H9 (cell line): ENCODE data around the gene WWC1. TPM values are rescaled to one million over a fixed set of nuclear protein-coding genes. Genes with fewer than 3 reads are reported as not detected.

ENCODE experiments used
- DNase-seq: peaks from one replicate; pipeline ENCODE4 v3.0.0-alpha.2; 2017
- H2AFZ ChIP-seq: one replicate; pipeline ENCODE4 v1.6.1; 2013; ENCODE audit warnings: mild to moderate bottlenecking, low read length, control low read depth, moderate library complexity
- H2AK5ac ChIP-seq: 2 replicates; pipeline ENCODE4 v1.6.1; 2013; ENCODE audit warnings: low read length, control low read depth, mixed read lengths; ENCODE audit not compliant: insufficient read length
- H2BK120ac ChIP-seq: one replicate; pipeline ENCODE4 v1.6.1; 2013; ENCODE audit warnings: low read depth, mild to moderate bottlenecking, low read length, control low read depth, inconsistent platforms; ENCODE audit not compliant: poor library complexity, severe bottlenecking
- H2BK12ac ChIP-seq: 2 replicates; pipeline ENCODE4 v1.6.1; 2013; ENCODE audit warnings: low read length, control low read depth, mixed read lengths, low read depth; ENCODE audit not compliant: insufficient read length
- H2BK15ac ChIP-seq: 2 replicates; pipeline ENCODE4 v1.6.1; 2013; ENCODE audit warnings: low read depth, low read length, control low read depth
- H2BK20ac ChIP-seq: one replicate; pipeline ENCODE4 v1.6.1; 2013; ENCODE audit warnings: low read depth, mild to moderate bottlenecking, low read length, control low read depth, inconsistent platforms; ENCODE audit not compliant: poor library complexity, severe bottlenecking
- H2BK5ac ChIP-seq: 2 replicates; pipeline ENCODE4 v1.6.1; 2013; ENCODE audit warnings: low read length, control low read depth, mixed read lengths; ENCODE audit not compliant: insufficient read length
- H3K14ac ChIP-seq: 2 replicates; pipeline ENCODE4 v1.6.1; 2013; ENCODE audit warnings: low read length, control low read depth; ENCODE audit not compliant: insufficient read depth
- H3K18ac ChIP-seq: 2 replicates; pipeline ENCODE4 v1.6.1; 2013; ENCODE audit warnings: low read depth, mild to moderate bottlenecking, mixed read lengths, low read length, control low read depth; ENCODE audit not compliant: insufficient read length
- H3K23ac ChIP-seq: 2 replicates; pipeline ENCODE4 v1.6.1; 2013; ENCODE audit warnings: low read length, control low read depth, mixed read lengths, low read depth; ENCODE audit not compliant: insufficient read length
- H3K23me2 ChIP-seq: 2 replicates; pipeline ENCODE4 v1.6.1; 2013; ENCODE audit warnings: low read depth, mild to moderate bottlenecking, mixed read lengths, low read length, control low read depth; ENCODE audit not compliant: insufficient read length, poor library complexity, severe bottlenecking
- H3K27ac ChIP-seq: 2 replicates; pipeline ENCODE4 v1.5.1; 2013; ENCODE audit warnings: low read length, control low read depth, mixed read lengths, low read depth; ENCODE audit not compliant: insufficient read length
- H3K27me3 ChIP-seq: 2 replicates; pipeline ENCODE4 v1.6.1; 2013; ENCODE audit warnings: low read length, control low read depth, inconsistent platforms; ENCODE audit not compliant: insufficient read depth
- H3K4ac ChIP-seq: 2 replicates; pipeline ENCODE4 v1.6.1; 2013; ENCODE audit warnings: low read depth, mild to moderate bottlenecking, control low read depth, inconsistent platforms, low read length, moderate library complexity
- H3K4me1 ChIP-seq: 2 replicates; pipeline ENCODE4 v1.6.1; 2013; ENCODE audit warnings: low read length, control low read depth, inconsistent platforms; ENCODE audit not compliant: insufficient read depth
- H3K4me2 ChIP-seq: 2 replicates; pipeline ENCODE4 v1.6.1; 2013; ENCODE audit warnings: low read length, control low read depth, mixed read lengths; ENCODE audit not compliant: insufficient read length, insufficient read depth
- H3K56ac ChIP-seq: 2 replicates; pipeline ENCODE4 v1.6.1; 2013; ENCODE audit warnings: low read depth, mild to moderate bottlenecking, mixed read lengths, low read length, control low read depth; ENCODE audit not compliant: insufficient read length
- H3K79me1 ChIP-seq: 2 replicates; pipeline ENCODE4 v1.6.1; 2013; ENCODE audit warnings: low read depth, mild to moderate bottlenecking, moderate library complexity, low read length, control low read depth, inconsistent platforms; ENCODE audit not compliant: insufficient read depth, poor library complexity, severe bottlenecking
- H3K79me2 ChIP-seq: 2 replicates; pipeline ENCODE4 v1.6.1; 2013; ENCODE audit warnings: low read length, control low read depth, inconsistent platforms; ENCODE audit not compliant: insufficient read depth
- H3K9ac ChIP-seq: 2 replicates; pipeline ENCODE4 v1.6.1; 2013; ENCODE audit warnings: low read length, control low read depth, mixed read lengths; ENCODE audit not compliant: insufficient read length; ENCODE audit errors: extremely low read depth
- H3K9me3 ChIP-seq: one replicate; pipeline ENCODE4 v1.6.1; 2013; ENCODE audit warnings: low read depth, low read length, inconsistent platforms; ENCODE audit not compliant: control insufficient read depth
- H3T11ph ChIP-seq: one replicate; pipeline ENCODE4 v1.6.1; 2013; ENCODE audit warnings: mild to moderate bottlenecking, low read length, control low read depth, inconsistent platforms
- H4K20me1 ChIP-seq: one replicate; pipeline ENCODE4 v1.6.1; 2013; ENCODE audit not compliant: control insufficient read depth, insufficient read length, insufficient read depth
- H4K5ac ChIP-seq: 2 replicates; pipeline ENCODE4 v1.6.1; 2013; ENCODE audit warnings: low read depth, mild to moderate bottlenecking, mixed read lengths, low read length, control low read depth; ENCODE audit not compliant: insufficient read length
- H4K8ac ChIP-seq: replicated peaks from 2 replicates; pipeline ENCODE4 v1.6.1; 2013; ENCODE audit warnings: low read length, control low read depth, mixed read lengths, low read depth; ENCODE audit not compliant: insufficient read length
- H4K91ac ChIP-seq: 2 replicates; pipeline ENCODE4 v1.6.1; 2013; ENCODE audit warnings: low read depth, mild to moderate bottlenecking, moderate library complexity, mixed read lengths, low read length, control low read depth; ENCODE audit not compliant: insufficient read length
- H3K27ac Mint-ChIP-seq, 3 experiments: 2 replicates in 2 of 3; 3 replicates in 1 of 3; pipeline ENCODE4 v1.8.0; 2020 to 2021; ENCODE audit warnings: mixed read lengths in 3 of 3, mild to moderate bottlenecking in 1 of 3, moderate library complexity in 1 of 3
- H3K27me3 Mint-ChIP-seq: 2 replicates; pipeline ENCODE4 v1.8.0; 2021; ENCODE audit warnings: low read depth, mild to moderate bottlenecking, moderate library complexity, mixed read lengths
- H3K36me3 Mint-ChIP-seq, 3 experiments: 2 replicates in 2 of 3; 3 replicates in 1 of 3; pipeline ENCODE4 v1.8.0; 2020 to 2021; ENCODE audit warnings: low read depth in 3 of 3, mixed read lengths in 3 of 3; ENCODE audit not compliant: insufficient read depth in 1 of 3
- H3K4me1 Mint-ChIP-seq, 2 experiments: 2 replicates each; pipeline ENCODE4 v1.8.0; 2020; ENCODE audit warnings: mixed read lengths in 2 of 2
- H3K4me3 Mint-ChIP-seq, 2 experiments: 2 replicates in 1 of 2; 3 replicates in 1 of 2; pipeline ENCODE4 v1.8.0; 2020 to 2021; ENCODE audit warnings: mild to moderate bottlenecking in 2 of 2, mixed read lengths in 2 of 2, moderate library complexity in 1 of 2
- H3K9me3 Mint-ChIP-seq, 2 experiments: 2 replicates in 1 of 2; 3 replicates in 1 of 2; pipeline ENCODE4 v1.8.0; 2020; ENCODE audit warnings: mild to moderate bottlenecking in 2 of 2, mixed read lengths in 2 of 2, moderate library complexity in 1 of 2
- WGBS: extraction: QIAGEN DNeasy Blood & Tissue Kit; methylation state at CpG from one replicate; pipeline ENCODE4 v1.1.7; 2013; ENCODE audit warnings: missing lambda C conversion rate, low lambda C conversion rate, mixed read lengths; ENCODE audit not compliant: insufficient read length; ENCODE audit errors: extremely low coverage; 5-methylcytosine and 5-hydroxymethylcytosine counted together
- total RNA-seq: library from RNA; stranded (reverse); gene quantifications from 2 replicates; pipeline ENCODE4 v1.2.1, GENCODE V29; 2021
- TF ChIP-seq, protein P1 (sequence below): fragments of 200-600 bp; sonication (generic); conservative IDR thresholded peaks from 3 replicates; pipeline ENCODE4 v1.8.0; 2021; ENCODE audit warnings: antibody characterized with exemption, mild to moderate bottlenecking

WWC1 gene
- total RNA-seq, 1 experiment from 2014 or later, result 28.2 TPM

DNA sequence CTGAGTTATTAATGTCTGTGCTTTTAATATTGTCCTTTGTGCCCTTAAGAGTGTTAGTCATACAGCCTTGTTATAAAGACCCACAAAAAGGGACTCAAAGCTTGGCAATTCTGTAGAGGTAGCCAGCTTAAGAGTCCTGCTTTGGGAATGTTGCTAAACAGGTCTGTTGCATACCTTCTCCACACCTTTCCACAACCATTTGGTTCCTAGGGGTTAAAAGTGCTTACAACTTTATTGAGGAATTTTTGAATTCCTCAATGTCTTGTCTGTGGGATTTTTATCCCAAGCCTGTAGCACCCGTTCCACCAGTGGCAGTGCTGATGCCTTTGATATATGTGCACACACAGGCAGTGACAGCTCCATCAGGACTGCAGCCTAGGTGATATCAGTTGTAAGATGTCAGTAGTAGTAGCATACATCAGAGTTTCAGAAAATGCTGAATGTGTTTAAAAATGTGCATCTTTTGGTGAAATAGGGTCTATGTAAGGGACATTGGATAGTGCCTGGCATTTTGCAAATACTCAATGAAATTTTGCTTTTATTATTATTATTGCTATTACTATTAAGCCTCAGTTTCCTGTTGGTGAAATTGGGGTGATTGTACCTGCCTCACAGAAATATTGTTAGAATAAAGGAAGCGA is 68.5 kb downstream of the WWC1 start:
- H3K9ac ChIP-seq, result no peak overlapping the region
- H4K91ac ChIP-seq, result no peak overlapping the region
- TF ChIP-seq, protein P1, sequence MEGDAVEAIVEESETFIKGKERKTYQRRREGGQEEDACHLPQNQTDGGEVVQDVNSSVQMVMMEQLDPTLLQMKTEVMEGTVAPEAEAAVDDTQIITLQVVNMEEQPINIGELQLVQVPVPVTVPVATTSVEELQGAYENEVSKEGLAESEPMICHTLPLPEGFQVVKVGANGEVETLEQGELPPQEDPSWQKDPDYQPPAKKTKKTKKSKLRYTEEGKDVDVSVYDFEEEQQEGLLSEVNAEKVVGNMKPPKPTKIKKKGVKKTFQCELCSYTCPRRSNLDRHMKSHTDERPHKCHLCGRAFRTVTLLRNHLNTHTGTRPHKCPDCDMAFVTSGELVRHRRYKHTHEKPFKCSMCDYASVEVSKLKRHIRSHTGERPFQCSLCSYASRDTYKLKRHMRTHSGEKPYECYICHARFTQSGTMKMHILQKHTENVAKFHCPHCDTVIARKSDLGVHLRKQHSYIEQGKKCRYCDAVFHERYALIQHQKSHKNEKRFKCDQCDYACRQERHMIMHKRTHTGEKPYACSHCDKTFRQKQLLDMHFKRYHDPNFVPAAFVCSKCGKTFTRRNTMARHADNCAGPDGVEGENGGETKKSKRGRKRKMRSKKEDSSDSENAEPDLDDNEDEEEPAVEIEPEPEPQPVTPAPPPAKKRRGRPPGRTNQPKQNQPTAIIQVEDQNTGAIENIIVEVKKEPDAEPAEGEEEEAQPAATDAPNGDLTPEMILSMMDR, result no peak
- no peak overlapping the region for H3K14ac ChIP-seq
- H4K8ac ChIP-seq, result no peak overlapping the region
- H3K4ac ChIP-seq, result no peak overlapping the region
- no peak overlapping the region for H2BK12ac ChIP-seq
- H3K4me1 ChIP-seq, result no peaks in the 10 kb centered on the region; the same call in 1 of the 2 replicates
- no peak overlapping the region for H3K4me2 ChIP-seq
- no peaks in the 10 kb centered on the region for H3K79me1 ChIP-seq
- H4K5ac ChIP-seq, result no peak overlapping the region
- no peak overlapping the region for H3K27ac Mint-ChIP-seq
- no peaks in the 10 kb centered on the region for H3K27me3 Mint-ChIP-seq
- H2AFZ ChIP-seq, result no peak overlapping the region
- H3K4me1 Mint-ChIP-seq, result peaks cover 37 to 45% of the 10 kb centered on the region in 2 experiments
- no peak overlapping the region for H3K56ac ChIP-seq
- H2BK120ac ChIP-seq, result no peak overlapping the region
- no peak overlapping the region for H2BK5ac ChIP-seq
- H3K36me3 Mint-ChIP-seq, result peaks cover 0 to 4% (median 0%) of the 10 kb centered on the region in 3 experiments; a peak in 1 of 7 replicates
- H2AK5ac ChIP-seq, result no peak overlapping the region
- H3K9me3 ChIP-seq, result no peaks in the 10 kb centered on the region
- H3K18ac ChIP-seq, result no peak overlapping the region
- H2BK15ac ChIP-seq, result no peak overlapping the region
- no peak overlapping the region for H3K23ac ChIP-seq
- H3K23me2 ChIP-seq, result no peaks in the 10 kb centered on the region
- no peak overlapping the region for H2BK20ac ChIP-seq
- H3K27me3 ChIP-seq, result no peaks in the 10 kb centered on the region
- no peaks in the 10 kb centered on the region; the same call in 1 of the 2 replicates for H3K79me2 ChIP-seq
- no peak overlapping the region; a peak in 1 of 5 replicates for H3K4me3 Mint-ChIP-seq
- H3K27ac ChIP-seq, result no peak overlapping the region
- H3T11ph ChIP-seq, result no peak overlapping the region
- no peaks in the 10 kb centered on the region for H3K9me3 Mint-ChIP-seq
- WGBS, result no CpG with 5 or more reads among the region's 2 CpGs
- no peak for DNase-seq
- H4K20me1 ChIP-seq, result no peaks in the 10 kb centered on the region
